K562 (cell line): Measurements from ENCODE around the gene KRTAP6-1.

Experiments
- AFF4 ChIP-seq: sonication (generic); formaldehyde crosslinking; IDR thresholded peaks from 2 replicates; pipeline ENCODE4 v1.8.0; 2023; ENCODE audit warnings: mild to moderate bottlenecking, missing genetic modification reagents
- BRCA1 ChIP-seq, 2 experiments: fragments of 450-650 bp in 1 of 2; sonication (generic) in 1 of 2; formaldehyde crosslinking in 1 of 2; IDR thresholded peaks; 2 replicates each; pipeline versions ENCODE4 v1.5.0 to v1.6.1; 2017 to 2020; ENCODE audit warnings: mild to moderate bottlenecking in 1 of 2, missing genetic modification reagents in 1 of 2
- CHD2 ChIP-seq: IDR thresholded peaks from 2 replicates; pipeline ENCODE4 v1.6.1; 2011; ENCODE audit warnings: low read depth, low read length
- GTF2F1 ChIP-seq: IDR thresholded peaks from 2 replicates; pipeline ENCODE4 v1.6.1; 2011; ENCODE audit warnings: low read depth, low read length, improper control_type of control experiment
- MXI1 ChIP-seq: IDR thresholded peaks from 2 replicates; pipeline ENCODE4 v1.6.1; 2011; ENCODE audit warnings: low read depth, mild to moderate bottlenecking, improper control_type of control experiment, low read length
- NR2F6 ChIP-seq: fragments of 450-650 bp; formaldehyde crosslinking; IDR thresholded peaks from 2 replicates; pipeline ENCODE4 v1.4.0; 2020; ENCODE audit warnings: mild to moderate bottlenecking
- PHF20 ChIP-seq: fragments of 450-650 bp; IDR thresholded peaks from 2 replicates; pipeline ENCODE4 v1.6.1; 2018; ENCODE audit not compliant: partially characterized antibody
- POLR2A ChIP-seq: fragments of 450-650 bp; conservative IDR thresholded peaks from 2 replicates; pipeline ENCODE4 v1.6.1; 2016
- TBP ChIP-seq: optimal IDR thresholded peaks from 2 replicates; pipeline ENCODE3; 2011; ENCODE audit warnings: low read depth, low read length, improper control_type of control experiment
- TF ChIP-seq, protein P1 (sequence below): fragments of 450-650 bp; IDR thresholded peaks from 2 replicates; pipeline ENCODE4 v1.6.1; 2016; ENCODE audit warnings: low read depth
- TF ChIP-seq, protein P2 (sequence below), 3 experiments: IDR thresholded peaks in 2 of 3; conservative IDR thresholded peaks in 1 of 3; 2 replicates each; pipeline ENCODE4 v1.5.1; 2011 to 2012; ENCODE audit warnings: low read length in 3 of 3, mild to moderate bottlenecking in 3 of 3, control low read depth in 2 of 3, improper control_type of control experiment in 1 of 3, inconsistent platforms in 1 of 3, low read depth in 1 of 3, mixed read lengths in 1 of 3, moderate library complexity in 1 of 3; ENCODE audit not compliant: insufficient read depth in 2 of 3

DNA sequence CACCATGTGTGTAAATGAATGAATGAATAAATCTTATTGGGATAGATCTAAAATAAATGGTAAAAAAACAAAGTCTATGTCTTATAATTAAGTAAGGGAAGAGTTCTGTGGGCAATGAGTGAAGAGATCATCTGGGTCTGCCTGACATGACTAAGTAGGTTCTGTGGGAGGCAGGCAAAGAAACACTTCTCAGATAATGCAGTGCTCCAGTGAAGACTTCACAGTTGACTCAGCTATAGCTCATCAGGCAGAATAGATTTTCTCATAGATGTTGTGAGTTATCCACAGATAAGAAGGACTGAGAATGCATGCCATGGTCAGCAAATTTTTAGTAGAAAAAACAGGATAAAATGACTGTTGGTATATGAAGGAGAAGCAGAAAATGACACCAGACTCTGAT, 36.0 kb downstream of the KRTAP6-1 start:
- TF ChIP-seq BRCA1 (IDR thresholded peaks at IDR 0.05) (no peak), BRCA1 (CRISPR knock-in tag; IDR thresholded peaks at IDR 0.05) (no peak), POLR2A (no peak), TBP (no peak), GTF2F1 (no peak), CHD2 (no peak), NR2F6 (no peak), PHF20 (no peak), AFF4 (no peak), MXI1 (no peak)
- TF ChIP-seq, protein P1, sequence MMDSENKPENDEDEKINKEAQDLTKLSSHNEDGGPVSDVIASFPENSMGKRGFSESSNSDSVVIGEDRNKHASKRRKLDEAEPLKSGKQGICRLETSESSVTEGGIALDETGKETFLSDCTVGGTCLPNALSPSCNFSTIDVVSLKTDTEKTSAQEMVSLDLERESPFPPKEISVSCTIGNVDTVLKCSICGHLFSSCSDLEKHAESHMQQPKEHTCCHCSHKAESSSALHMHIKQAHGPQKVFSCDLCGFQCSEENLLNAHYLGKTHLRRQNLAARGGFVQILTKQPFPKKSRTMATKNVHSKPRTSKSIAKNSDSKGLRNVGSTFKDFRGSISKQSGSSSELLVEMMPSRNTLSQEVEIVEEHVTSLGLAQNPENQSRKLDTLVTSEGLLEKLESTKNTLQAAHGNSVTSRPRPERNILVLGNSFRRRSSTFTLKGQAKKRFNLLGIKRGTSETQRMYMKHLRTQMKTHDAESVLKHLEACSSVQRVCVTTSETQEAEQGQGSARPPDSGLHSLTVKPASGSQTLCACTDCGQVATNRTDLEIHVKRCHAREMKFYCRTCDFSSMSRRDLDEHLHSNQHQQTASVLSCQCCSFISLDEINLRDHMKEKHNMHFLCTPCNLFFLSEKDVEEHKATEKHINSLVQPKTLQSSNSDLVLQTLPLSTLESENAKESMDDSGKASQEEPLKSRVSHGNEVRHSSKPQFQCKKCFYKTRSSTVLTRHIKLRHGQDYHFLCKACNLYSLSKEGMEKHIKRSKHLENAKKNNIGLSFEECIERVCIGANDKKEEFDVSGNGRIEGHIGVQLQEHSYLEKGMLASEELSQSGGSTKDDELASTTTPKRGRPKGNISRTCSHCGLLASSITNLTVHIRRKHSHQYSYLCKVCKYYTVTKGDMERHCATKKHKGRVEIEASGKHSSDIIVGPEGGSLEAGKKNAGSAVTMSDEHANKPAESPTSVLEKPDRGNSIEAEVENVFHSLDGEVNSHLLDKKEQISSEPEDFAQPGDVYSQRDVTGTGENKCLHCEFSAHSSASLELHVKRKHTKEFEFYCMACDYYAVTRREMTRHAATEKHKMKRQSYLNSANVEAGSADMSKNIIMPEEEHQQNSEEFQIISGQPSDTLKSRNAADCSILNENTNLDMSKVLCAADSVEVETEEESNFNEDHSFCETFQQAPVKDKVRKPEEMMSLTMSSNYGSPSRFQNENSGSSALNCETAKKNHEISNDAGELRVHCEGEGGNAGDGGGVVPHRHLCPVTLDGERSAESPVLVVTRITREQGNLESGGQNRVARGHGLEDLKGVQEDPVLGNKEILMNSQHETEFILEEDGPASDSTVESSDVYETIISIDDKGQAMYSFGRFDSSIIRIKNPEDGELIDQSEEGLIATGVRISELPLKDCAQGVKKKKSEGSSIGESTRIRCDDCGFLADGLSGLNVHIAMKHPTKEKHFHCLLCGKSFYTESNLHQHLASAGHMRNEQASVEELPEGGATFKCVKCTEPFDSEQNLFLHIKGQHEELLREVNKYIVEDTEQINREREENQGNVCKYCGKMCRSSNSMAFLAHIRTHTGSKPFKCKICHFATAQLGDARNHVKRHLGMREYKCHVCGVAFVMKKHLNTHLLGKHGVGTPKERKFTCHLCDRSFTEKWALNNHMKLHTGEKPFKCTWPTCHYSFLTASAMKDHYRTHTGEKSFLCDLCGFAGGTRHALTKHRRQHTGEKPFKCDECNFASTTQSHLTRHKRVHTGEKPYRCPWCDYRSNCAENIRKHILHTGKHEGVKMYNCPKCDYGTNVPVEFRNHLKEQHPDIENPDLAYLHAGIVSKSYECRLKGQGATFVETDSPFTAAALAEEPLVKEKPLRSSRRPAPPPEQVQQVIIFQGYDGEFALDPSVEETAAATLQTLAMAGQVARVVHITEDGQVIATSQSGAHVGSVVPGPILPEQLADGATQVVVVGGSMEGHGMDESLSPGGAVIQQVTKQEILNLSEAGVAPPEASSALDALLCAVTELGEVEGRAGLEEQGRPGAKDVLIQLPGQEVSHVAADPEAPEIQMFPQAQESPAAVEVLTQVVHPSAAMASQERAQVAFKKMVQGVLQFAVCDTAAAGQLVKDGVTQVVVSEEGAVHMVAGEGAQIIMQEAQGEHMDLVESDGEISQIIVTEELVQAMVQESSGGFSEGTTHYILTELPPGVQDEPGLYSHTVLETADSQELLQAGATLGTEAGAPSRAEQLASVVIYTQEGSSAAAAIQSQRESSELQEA = no peak
- TF ChIP-seq, protein P2, sequence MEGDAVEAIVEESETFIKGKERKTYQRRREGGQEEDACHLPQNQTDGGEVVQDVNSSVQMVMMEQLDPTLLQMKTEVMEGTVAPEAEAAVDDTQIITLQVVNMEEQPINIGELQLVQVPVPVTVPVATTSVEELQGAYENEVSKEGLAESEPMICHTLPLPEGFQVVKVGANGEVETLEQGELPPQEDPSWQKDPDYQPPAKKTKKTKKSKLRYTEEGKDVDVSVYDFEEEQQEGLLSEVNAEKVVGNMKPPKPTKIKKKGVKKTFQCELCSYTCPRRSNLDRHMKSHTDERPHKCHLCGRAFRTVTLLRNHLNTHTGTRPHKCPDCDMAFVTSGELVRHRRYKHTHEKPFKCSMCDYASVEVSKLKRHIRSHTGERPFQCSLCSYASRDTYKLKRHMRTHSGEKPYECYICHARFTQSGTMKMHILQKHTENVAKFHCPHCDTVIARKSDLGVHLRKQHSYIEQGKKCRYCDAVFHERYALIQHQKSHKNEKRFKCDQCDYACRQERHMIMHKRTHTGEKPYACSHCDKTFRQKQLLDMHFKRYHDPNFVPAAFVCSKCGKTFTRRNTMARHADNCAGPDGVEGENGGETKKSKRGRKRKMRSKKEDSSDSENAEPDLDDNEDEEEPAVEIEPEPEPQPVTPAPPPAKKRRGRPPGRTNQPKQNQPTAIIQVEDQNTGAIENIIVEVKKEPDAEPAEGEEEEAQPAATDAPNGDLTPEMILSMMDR (IDR thresholded peaks at IDR 0.05 in 2 of 3, conservative IDR thresholded peaks at IDR 0.05 in 1 of 3; ENCODE audit: insufficient read depth in 2 of 3, low read depth in 1 of 3, low read length in 3 of 3) = no peak
